HG02981 (cell line): ENCODE results near the gene DPP8.
"Not testable (repeated sequence)": the region's sequence is repeated elsewhere in the genome, so short reads cannot be mapped to it uniquely, and the experiment has no call there.

Experiments
- ATAC-seq: cut with Tn5 transposase; IDR thresholded peaks from one replicate; pipeline ENCODE4 v1.9.1; 2021; ENCODE audit warnings: mild to moderate bottlenecking, moderate library complexity; ENCODE audit not compliant: unreplicated experiment

DPP8 gene

DNA sequence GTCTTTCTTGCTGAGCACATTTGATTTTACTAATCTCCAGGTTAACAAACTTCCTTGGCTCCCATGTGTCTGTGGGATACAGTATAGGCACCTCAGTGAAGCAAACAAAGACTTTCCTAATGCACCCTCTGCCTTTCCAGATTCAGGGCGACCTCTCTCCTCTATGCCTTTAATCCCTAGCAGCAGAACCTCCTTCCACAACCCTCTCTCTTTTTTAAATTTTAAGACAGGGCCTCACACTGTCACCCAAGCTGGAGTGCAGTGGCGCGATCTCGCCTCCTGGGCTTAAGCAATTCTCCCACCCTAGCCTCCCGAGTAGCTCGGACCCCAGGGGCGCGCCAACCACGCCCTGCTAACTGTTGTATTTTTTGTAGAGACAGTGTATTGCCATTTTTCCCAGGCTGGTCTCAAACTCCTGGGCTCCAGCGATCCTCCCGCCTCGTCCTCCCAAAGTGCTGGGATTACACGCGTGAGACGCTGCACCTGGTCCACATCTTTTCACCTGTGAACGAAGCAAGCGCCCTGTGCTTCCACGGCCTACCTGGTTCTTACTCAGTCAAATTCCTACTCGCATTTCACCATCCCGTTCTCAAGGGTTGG is 11.1 kb upstream of the DPP8 start:
- ATAC-seq = no peak

- ATAC-seq = no peak
Observed at GRCh38 chr15:65525622-65526021, 8.1 kb upstream of the DPP8 start.

DNA sequence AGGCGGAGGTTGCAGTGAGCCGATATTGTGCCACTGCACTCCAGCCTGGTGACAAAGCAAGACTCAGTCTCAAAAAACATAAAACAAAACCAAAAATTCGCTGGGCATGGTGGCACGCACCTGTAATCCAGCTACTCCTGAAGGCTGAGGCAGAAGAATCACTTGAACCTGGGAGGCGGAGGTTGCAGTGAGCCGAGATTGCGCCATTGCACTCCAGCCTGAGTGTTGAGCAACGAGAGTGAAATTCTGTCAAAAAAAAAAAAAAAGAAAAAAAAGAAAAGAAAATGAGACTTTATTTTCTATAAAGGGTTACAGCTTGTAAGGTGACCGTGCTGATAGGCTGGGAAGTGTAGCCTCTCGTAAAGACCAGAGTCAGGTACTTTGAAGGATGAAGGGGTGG is 6.7 kb upstream of the DPP8 start:
- no peak for ATAC-seq

DNA sequence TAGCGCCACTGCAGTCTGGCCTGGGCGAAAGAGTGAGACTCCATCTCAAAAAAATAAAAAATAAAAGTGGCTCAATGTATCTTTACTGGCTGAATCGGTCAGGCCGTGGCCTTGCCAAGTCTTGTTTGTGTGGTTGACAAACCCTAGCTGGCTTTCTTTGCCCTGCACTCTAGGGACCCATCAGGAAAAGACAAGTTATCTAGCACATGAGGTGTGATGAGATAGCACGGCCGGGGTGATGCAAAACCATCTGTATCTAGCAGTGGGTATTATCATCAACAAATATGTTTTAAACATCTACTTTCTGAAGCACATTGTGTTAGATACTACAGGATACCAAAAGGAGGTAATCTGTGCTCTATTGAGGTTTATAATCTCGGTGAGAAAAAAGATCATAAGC is 3.9 kb upstream of the DPP8 start:
- ATAC-seq = no peak

DNA sequence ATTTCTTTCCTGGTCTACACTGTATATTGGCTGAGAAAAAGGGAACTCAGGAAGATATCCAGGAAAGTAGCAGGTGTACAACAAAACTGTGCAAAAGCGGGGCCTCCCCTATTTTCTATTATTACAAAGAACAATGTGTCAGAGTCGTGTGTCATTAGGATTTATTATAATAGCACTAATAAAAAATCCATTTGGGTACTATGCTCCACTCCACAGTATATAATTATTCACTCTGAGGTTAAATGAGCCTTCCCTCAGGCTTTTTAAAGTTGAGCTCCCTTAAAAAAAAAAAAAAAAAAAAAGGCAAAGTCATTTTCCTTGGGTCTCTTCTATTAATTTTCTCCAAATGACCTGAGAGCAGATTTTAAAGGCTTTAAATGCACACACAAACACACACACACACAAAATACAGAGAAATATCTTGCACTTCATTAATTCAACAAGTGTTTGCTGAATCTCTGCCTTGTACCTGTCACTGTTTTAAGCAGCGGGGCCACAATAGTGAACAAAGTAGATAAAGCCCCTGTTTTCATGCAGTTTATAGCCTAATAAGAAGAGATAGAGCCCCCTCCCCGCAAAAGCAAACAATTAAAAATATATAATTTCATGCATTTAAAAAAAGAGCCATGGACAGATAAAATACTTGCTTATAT is 1.3 kb upstream of the DPP8 start:
- no peak for ATAC-seq

- no peak for ATAC-seq
Observed at GRCh38 chr15:65517866-65518207, 348 bp upstream of the DPP8 start.

- ATAC-seq = no peak
Observed at GRCh38 chr15:65512807-65513416, 4.6 kb downstream of the DPP8 start.

DNA sequence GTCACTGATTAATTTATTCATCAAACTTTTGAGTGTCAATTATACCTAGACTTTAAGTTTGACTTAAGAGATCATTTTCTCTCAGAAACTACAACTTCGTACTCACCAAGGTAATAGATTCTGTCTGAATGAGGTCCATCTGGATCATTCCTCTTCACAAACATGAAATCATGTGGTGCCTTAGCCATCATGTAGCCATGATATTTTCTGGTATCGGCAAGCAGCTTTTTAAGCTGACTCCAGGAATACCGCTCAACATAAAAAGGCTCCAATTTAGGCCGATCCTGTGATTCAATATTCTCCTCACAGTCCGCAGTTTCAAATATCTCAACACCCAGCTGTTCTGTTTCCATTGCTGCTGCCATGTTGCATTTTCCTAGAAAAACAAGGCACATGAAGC is 5.3 kb downstream of the DPP8 start:
- ATAC-seq = no peak

GRCh38 chr15:65509321-65509720 is 8.2 kb downstream of the DPP8 start:
- ATAC-seq = no peak

- ATAC-seq = no peak
Observed at GRCh38 chr15:65494076-65494475, 23.4 kb downstream of the DPP8 start.

- ATAC-seq = no peak
Observed at GRCh38 chr15:65484876-65485275, 32.6 kb downstream of the DPP8 start.

GRCh38 chr15:65476903-65477302 is 40.6 kb downstream of the DPP8 start:
- ATAC-seq = no peak

DNA sequence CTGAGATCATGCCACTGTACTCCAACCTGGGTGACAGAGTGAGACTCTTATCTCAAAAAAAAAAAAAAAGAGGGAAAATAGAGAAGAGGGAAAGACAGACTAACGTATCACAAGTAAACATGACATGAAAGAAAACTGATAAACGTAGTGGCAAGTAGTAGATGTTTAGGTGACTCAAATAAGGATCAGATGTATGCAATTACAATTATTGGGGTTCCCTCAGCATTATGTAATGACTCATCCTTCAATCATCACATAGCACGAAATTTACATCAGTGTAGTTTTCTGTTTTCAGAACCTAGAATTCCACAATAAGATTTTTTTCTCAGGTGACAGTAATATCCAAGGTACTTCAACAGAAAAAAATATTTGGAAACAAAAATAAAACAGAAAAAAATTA is 46.6 kb downstream of the DPP8 start:
- ATAC-seq = no peak

- no peak for ATAC-seq
Observed at GRCh38 chr15:65468229-65468909, 49.1 kb downstream of the DPP8 start.

DNA sequence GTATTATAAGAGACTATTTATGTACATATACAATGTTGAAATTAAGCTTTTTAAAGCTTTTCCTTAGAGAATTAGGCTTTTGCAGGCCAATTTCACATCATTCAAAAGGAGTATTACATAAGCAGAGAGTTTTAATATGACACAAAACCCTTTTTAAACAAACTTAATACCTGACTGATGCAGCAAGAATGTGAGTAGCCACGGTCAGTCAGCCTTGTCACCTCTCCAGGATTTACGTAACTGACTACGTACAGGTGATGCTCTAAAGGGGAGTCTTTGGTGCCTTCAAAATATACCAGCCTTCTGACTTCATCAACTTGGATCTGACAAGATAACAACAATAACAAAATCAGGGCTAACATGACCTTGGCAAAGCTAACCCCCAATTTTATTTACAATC is 50.6 kb downstream of the DPP8 start:
- ATAC-seq = no peak

DNA sequence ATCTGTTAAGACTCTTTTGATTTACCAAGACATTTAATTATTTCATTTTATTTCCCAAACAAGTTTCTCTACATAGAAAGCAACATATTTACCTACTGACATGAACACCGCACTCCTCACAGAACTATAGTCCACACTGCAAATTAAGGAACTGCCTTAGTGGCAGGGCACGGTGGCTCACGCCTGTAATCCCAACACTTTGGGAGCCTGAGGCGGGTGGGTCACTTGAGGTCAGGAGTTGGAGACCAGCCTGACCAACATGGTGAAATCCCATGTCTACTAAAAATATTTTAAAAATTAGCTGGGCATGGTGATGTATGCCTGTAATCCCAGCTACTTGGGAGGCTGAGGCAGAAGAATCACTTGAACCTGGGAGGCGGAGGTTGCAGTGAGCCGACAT is 54.4 kb downstream of the DPP8 start:
- ATAC-seq = not testable (repeated sequence)

- no peak for ATAC-seq
Observed at GRCh38 chr15:65460741-65461347, 56.6 kb downstream of the DPP8 start.

DNA sequence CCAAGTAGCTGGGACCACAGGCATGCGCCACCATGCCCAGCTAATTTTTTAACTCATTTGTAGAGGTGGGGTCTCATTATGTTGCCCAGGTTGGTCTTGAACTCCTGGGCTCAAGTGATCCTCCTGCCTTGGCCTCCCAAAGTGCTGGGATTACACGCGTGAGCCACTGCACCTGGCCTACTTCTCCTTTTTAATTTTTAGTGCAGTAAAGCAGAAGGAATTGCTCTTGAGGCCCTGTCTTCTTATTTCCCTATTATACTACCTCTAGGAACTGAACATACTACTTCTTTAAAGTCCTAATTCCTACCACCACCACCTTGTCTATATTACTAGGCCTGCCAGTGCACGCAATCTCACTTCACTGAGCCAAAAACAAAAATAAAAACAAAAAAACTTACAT is 62.2 kb downstream of the DPP8 start:
- not testable (repeated sequence) for ATAC-seq

DNA sequence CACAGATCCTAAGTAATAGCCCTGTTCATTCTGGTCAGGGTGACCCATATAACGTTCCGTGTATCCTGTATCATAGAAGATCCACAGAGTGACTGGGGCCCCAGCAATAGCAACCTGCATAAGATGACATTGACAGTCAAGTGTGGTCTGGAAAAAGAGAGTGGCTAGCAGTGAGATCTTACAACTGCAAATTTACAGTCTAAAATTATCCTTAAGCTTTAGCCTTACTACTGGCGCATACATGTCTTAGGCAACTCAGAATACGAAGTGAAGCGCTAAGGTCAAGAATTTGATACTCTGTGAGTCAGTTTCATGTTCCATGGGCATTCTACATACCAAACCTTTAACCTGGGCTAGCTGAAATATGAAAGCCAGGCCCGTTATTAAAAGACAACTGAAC is 65.5 kb downstream of the DPP8 start:
- no peak for ATAC-seq

DNA sequence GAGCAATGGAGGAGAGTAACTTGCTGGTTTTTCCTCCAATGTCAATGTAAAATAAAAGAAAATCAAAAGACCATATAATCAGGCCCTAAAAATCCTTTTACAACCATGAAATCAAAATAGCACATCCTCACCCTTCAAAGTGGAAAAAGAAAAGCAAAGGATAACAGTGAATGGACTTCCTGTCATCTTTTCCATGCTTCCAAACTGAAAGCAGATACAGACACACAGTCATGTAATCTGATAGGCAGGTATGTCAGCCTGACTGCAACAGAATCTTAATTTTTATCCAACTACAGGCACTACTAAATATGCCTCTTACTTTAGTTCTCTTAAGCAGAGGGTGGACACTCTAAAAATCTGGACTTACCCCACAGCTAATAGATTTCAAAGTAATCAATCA is 66.9 kb downstream of the DPP8 start:
- no peak for ATAC-seq

GRCh38 chr15:65447145-65447544 is 70.3 kb downstream of the DPP8 start:
- ATAC-seq = no peak

- no peak for ATAC-seq
Observed at GRCh38 chr15:65434201-65434600, 83.3 kb downstream of the DPP8 start.
